ENCODE measurements around the gene ABO.
"Not testable (repeated sequence)": the region's sequence is repeated elsewhere in the genome, so short reads cannot be mapped to it uniquely, and the experiment has no call there.

Gene ABO

GRCh38 chr9:133261753-133262120 lies 13.3 kb downstream of the ABO start:
- no peak for DNase-seq

DNA sequence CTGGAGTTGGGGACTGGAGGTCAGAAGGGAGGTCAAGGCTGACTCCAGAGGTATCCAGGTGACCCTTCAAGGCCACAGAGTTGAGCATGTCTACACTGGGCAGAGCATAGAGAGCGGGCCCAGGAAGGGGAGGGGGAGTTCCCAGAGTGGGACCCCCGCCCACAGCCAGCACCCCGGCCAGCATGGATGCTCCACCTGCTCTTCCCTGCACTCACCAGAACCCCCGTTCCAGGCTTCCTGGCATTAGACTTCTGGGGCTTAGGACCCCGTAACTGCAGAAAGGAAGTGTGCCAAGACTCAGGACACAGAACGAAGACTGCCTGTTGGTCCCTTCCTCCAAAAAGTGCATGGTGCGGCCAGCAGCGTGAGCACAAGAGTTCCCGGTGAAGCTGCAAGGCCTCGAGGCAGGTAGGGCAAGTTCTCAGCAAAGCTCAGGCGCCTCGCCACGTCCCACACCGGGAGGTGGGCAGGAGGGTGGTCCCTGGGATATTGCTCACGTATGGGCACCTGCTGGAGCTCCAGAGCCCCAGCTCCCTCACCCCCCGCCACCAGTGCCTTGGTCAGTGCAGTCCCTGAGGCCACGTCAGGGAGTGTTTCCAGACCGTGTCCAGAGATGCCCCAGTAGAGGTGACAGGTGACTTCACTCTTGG lies 13.8 kb downstream of the ABO start:
- DNase-seq: no peak

DNA sequence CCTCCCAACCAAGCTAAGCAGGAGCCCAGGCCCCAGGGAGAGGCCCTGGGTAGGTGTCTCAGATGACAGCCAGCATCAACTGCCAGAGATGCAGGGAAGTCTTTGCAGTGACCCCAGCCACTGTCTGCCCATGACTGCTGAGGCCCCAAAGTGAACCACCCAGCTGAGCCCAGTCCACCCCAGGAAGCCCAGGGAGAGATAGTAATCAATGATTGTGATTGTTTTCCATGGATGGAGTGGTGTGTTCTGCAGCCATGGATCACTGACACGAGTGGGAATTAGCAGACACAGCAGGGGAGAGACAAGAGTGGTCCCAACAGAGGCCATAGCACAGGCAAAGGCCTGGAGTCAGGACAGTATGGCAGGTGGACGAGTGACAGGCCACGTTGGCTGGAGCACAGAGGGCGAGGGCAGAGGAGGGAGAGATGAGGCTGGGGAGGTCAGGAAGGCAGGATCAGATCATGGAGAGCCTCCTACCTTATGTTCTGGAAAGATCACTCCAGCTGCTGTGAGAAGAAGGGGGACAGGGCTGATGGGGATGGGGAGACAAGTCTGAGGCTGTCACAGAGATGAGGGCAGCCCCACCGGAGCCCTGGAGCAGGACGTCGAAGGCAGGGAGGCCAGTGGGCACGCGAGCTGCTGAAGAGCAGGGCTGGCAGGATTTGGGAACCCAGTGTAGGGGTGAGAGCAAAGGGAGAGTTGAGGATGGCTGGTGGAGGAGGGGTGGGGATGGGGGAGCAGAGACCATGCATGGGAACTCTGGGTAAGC lies 14.5 kb downstream of the ABO start:
- DNase-seq: no peak

- no peak for DNase-seq
Observed at GRCh38 chr9:133258061-133259015, 16.7 kb downstream of the ABO start.

DNA sequence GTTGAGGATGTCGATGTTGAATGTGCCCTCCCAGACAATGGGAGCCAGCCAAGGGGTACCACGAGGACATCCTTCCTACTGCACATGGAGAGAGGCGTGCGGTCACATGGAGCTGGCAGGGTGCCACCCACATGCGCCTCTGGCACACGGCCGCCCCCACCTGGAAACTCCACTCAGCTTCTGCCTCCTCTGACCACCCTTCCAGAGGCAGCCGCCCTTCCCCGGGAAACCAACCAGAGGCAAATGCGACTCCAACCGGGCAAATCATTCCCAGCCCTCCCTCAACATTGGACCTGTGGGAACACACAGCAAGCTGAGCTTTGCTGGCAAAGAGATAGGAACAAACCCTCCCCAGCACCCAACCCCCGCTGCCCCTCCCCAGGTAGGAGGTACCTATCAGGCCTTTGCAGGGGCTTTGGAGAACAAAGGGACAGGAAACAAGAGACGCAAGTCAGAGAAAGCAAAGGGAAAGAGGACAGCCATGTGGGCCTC lies 17.5 kb downstream of the ABO start:
- DNase-seq: no peak

GRCh38 chr9:133256686-133257091 lies 18.3 kb downstream of the ABO start:
- no peak for DNase-seq

GRCh38 chr9:133256136-133256461 lies 18.9 kb downstream of the ABO start:
- no peak for DNase-seq

GRCh38 chr9:133255371-133256135 lies 19.4 kb downstream of the ABO start:
- DNase-seq: no peak

DNA sequence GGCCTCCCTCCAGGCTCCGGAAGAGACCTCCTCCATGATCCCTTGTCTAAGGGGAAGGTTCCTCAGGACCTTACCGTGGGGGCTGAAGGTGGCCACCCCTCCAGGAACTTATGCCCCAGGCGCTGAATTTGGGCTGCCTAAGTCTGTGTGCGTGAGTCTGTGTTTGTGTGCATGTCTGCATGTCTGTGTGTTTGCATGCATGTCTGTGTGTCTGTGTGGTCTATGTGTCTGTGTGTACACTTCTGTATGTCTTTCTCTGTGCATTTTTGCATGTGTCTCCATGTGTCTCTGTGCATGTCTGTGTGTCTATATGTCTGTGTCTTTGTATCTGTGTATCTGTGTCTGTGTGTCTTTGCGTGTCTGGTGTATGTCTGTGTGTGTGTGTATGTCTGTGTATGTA lies 20.5 kb downstream of the ABO start:
- DNase-seq: no peak

GRCh38 chr9:133253268-133253667 lies 21.7 kb downstream of the ABO start:
- DNase-seq: no peak

- DNase-seq: no peak
Observed at GRCh38 chr9:133252301-133253020, 22.5 kb downstream of the ABO start.

GRCh38 chr9:133251773-133252172 lies 23.2 kb downstream of the ABO start:
- DNase-seq: no peak

DNA sequence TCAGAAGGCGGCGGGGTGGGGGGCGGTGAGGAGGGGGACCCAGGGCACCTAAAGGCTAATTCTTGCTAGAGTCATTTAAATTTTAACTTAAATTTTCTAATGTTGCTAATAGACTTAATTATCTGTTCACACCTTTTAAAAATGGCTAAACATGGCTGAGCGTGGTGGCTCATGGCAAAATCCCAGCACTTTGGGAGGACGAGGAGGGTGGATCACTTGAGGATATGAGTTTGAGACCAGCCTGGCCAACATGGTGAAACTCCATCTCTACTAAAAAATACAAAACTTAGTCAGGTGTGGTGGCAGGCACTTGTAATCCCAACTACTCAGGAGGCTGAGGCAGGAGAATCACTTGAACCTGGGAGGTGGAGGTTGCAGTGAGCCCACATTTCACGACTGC lies 23.8 kb downstream of the ABO start:
- not testable (repeated sequence) for DNase-seq

- DNase-seq: no peak
Observed at GRCh38 chr9:133250741-133251170, 24.2 kb downstream of the ABO start.

- DNase-seq: no peak
Observed at GRCh38 chr9:133249337-133249736, 25.7 kb downstream of the ABO start.

- DNase-seq: no peak
Observed at GRCh38 chr9:133248726-133249295, 26.2 kb downstream of the ABO start.

DNA sequence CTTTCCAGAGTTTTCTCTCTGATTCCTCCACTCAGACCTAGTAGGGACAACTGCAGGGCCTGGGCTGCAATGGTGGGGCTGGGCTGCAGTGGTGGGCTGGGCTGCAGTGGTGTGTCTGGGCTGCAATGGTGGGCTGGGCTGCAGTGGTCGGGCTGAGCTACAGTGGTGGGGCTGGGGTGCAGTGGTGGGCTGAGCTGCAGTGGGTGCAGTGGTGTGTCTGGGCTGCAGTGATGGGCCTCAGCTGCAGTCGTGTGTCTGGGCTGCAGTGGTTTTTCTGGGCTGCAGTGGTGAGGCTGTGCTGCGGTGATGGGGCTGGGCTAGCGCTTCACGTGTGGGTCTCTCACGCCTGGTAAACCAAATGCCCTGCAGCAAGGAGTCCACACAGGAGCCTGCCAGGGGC lies 27.4 kb downstream of the ABO start:
- DNase-seq: no peak

DNA sequence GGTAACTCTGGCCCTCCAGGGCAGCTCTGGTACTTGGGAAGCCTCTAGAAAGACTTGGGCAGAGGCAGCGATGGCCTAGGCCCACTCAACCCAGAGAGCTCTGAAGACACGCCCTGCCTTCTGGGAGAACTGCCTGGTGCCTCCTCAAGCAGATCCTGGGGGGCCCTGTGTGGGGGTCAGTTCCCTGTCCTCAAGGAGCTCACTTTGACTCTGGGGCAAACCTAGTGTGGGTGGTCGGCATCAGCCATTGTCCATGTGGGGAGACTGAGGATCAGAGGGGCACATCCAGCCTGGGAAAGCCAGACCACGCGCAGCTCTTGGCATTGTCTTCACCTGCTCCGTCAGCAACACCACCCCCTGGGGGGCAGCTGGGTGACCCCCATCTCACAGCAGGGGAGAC lies 28.0 kb downstream of the ABO start:
- no peak for DNase-seq

DNA sequence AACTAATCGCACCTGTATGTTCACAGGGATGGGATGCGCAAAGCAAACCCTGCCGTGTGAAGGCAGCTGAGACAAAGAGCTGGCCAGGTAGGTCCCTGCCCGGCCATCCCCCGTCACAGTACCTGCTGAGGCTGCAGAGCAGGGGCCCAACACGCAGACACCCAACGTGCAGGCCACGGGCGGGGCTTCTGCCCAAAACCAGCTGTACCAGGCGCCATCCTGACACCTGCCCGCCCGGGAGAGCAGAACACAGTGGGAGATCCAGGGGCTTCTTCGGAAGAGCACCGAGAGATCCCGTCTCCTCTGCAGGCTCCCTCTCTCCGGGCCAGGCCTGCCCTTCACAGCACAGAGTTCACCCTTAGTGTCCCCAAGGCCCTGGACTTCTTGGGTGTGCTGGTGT lies 28.4 kb downstream of the ABO start:
- no peak for DNase-seq

GRCh38 chr9:133242991-133243390 lies 32.0 kb downstream of the ABO start:
- DNase-seq: no peak

DNA sequence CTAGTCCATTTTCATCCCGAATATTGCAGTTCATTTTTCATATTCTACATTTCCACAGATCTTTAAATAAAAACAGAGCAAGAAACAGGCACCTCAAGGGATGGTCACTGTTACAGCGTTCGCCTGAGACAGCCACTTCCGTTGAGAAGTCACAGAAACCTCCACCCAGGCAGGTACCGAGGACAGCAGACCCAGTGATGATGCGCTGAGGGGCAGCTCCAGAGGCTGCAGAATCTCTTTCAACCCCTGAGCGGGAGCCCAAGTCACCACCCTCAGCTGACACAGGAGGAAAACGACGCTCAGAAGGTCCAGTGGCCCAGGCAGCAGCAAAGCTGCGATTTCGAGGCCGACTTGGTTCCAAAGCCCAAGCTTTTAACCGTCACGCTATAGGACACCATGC lies 32.8 kb downstream of the ABO start:
- no peak for DNase-seq

Data from activated naive CD4-positive, alpha-beta T cell (primary cell).